HG02943 (cell line): ENCODE results near the gene SBK2.
"Not testable (repeated sequence)": the region's sequence is repeated elsewhere in the genome, so short reads cannot be mapped to it uniquely, and the experiment has no call there.

Experiments
- ATAC-seq: cut with Tn5 transposase; IDR thresholded peaks from one replicate; pipeline ENCODE4 v1.9.1; 2021; ENCODE audit warnings: mild to moderate bottlenecking, low read depth, moderate library complexity; ENCODE audit not compliant: unreplicated experiment

Gene SBK2

DNA sequence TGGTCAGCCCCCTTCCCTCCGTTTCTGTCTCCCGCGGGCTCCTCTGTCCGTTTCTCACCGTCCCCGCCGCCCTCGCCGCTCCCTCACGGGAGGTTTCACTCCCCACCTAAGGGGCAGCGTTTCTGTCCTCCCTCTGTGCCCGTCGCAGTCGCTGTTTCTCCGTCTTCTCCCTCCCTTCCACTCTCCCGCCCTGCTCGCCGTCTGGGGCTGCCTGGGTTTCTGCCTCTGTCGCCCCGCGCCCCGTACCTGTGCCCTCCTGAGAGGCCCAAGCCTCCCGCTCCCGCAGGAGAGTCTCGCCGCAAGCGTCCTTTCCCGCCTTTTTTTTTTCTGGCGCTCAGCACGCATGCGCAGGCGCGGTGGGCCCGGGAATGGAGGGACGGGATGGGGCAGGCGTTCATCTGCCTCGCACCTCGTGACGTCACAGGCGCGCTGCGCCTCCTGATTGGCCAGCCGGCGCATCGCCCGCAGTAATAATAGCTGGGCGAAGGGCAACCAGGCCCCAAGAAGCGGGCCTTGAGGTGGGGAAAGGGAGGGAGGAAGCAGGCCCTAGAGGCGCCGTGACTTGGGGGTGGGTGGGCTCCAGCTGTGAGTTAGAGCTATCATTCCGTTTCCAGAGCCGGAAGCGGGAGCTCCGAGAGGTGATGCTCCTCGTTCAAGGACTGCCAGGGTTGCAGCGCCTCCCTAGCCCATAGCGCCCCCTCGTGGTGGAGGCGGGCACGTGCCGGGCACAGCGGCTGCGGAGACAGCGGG, 33.3 kb downstream of the SBK2 start:
- ATAC-seq = peak; percentile 83

DNA sequence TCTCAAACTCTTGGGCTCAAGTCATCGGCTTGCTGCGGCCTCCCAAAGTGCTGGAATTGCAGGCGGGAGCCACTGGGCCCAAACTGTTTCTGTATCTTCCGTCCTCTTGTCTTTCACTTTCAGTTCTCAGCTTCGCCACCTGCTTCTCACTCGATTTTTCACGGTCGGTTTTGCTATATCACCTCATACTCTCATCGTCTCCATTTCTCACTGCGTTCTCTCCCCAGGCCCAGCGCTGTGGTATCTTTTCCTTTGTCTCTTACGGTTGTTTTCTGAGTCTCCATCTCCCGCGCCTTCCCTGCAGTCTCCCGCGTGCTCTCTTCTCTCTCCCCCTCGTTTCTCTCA, 33.8 kb downstream of the SBK2 start:
- no peak for ATAC-seq

DNA sequence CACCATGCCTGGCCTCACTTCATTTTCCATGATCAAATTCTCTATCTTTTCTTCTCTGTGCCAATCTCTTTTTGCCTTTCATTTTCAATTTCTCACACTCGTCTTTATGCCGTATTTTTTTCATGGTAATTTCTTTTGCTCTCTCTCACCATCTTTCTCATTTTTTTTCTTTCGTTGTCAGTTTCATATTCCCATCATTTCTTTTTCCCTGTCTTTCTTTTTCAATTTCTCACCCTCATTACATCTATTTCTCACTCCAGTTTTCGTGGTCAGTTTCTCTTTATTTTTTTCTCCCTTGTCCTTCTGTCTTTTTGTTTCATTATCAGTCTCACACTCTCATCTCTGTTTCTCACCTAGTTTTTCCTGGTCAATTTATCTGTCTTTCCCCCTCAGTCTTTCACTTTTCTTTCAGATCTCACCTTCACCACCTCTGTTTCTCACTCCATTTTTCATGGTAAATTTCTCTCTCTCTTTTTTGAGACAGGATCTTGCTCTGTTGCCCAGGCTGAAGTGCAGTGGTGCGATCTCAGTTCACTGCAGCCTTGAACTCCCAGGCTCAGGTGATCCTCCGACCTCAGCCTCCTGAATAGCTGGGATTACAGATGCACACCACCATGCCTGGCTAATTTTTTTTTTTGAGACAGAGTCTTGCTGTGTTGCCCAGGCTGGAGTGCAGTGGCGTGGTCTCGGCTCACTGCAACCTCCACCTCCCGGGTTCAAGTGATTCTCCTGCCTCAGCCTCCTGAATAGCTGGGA, 34.6 kb downstream of the SBK2 start:
- ATAC-seq = no peak

DNA sequence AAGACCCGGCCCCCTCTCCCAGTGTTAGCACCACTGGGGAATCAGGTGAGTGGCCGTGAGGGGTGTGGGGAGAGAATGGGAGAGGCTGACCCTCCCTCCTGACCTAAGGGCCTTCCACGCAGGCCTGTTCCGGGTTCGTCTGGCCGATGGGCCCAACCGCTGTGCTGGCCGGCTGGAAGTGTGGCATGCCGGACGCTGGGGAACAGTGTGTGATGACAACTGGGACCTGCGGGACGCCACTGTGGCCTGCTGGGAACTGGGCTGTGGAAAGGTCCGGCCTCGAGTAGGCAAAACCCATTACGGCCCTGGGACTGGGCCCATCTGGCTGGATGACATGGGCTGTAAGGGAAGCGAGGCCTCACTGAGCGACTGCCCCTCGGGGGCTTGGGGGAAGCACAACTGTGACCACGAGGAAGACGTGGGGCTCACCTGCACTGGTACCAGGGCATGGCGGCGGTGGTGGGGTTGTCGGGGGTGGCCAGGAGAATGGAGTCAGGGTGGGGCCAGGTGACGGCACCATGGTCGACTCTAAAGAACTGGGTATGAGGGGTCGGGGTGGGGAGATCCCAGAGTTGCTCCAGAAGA, 36.5 kb downstream of the SBK2 start:
- ATAC-seq = no peak

DNA sequence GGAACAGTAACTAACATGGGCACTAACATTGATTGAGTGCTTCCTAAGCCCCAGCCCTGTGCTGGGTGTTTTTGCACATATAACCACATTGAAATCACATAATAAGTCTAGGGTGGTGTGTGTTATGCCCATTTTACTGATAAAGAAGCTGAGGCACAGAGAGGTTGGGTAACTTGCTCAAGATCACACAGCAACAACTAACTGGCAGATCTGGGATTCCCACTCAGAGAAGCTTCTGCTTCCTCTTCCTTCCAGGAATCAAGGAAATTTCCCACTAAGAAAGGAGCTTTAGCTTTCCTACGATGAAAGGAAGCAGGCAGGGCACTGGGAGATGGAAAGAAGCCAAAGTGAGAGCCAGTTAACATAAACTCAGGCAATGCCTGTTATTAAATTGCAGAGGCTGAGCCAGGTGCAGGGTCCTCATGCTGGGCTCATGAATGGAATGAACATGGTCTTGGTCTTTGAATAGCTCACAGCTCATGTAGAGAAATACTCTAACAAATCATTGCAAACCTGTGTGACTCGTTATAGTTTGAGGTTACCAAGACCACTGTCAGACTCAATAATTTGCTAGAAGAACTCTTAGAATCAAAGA, 38.6 kb downstream of the SBK2 start:
- ATAC-seq = no peak

DNA sequence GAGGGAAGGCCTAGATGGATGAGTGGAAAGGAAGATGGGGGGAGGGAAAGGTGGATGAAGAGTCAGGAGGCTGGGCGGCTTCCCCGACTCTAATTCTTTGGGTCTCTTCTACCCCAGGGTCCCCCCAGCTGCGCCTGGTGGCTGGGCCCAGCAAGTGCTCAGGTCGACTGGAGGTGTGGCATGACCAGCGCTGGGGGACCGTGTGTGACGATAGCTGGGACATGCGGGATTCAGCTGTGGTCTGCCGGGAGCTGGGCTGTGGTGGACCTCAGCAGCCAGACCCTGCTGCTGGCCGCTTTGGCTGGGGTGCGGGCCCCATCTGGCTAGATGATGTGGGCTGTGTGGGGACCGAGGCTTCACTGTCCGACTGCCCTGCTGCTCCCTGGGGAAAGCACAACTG, 39.2 kb downstream of the SBK2 start:
- no peak for ATAC-seq

DNA sequence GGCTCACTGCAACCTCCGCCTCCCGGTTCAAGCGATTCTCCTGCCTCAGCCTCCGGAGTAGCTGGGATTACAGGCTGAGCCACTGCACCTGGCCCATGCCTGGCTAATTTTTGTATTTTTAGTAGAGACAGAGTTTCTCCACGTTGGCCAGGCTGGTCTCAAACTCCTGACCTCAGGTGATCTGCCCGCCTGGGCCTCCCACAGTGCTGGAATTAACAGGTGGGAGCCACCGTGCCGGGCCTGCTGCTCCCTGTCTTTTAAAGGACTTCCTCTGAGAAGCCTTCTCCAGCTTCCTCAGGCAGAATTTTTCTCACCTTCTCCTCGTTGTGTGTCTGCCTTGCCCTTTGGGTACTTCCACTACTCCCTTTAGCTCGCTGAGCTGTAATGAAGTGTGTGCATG, 40.1 kb downstream of the SBK2 start:
- not testable (repeated sequence) for ATAC-seq

DNA sequence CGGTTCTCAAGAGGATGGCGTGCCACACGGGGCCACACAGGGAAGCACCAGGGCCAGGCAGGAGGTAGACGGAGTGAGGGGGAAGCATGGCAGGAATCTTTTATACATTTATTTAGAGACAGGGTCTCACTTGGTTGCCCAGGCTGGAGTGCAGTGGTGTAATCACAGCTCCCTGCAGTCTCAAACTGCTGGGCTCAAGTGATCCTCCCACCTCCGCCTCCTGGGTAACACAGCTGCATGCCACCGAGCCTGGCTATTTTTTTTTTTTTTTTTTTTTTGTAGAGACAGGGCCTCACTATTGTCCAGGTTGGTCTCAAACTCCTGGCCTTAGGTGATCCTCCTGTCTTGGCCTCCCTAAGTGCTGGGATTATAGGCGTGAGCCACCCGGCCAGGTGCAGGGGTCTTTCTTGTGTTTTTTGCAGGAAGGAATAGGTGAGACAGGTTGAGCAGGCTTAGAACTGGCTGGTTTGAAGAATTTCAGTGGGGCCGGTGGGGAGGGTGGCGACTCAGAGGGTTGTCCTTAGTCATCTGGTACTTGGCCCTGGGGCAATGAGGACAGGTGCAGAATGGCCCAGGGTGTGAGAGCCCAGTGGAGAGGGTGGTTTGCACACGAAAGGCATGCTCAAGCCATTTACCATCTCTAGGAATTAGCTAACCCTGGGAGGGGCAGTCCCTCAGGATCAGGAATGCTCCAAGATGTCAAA, 41.1 kb downstream of the SBK2 start:
- no peak for ATAC-seq

DNA sequence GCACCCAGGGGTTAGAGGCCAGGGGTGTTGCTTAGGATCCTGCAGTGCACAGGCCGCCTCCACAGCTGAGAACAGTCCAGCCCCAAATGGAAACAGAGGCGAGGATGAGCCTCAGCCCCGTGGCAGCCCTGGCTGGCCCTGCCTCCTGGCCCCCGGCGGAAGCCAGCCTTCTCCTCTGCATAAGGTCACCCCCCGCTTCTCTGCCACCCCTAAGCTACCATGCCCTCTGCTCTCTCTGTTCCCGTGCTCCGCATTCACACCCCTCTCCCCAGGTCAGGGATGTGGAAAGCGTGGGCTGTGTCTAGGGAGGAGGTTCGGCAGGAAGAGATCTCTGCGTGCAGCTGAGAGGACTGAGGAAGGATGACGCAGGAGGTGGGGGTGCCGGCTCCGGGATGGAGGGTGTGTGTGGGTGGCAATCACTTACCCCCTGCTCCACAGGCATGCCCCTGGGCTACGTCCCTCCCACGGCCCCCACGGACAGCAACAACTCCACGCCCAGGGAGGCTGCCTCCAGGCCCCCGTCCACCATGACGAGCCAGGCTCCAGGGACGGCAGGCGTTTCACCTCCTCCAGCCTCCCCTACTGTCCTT, 42.7 kb downstream of the SBK2 start:
- no peak for ATAC-seq

DNA sequence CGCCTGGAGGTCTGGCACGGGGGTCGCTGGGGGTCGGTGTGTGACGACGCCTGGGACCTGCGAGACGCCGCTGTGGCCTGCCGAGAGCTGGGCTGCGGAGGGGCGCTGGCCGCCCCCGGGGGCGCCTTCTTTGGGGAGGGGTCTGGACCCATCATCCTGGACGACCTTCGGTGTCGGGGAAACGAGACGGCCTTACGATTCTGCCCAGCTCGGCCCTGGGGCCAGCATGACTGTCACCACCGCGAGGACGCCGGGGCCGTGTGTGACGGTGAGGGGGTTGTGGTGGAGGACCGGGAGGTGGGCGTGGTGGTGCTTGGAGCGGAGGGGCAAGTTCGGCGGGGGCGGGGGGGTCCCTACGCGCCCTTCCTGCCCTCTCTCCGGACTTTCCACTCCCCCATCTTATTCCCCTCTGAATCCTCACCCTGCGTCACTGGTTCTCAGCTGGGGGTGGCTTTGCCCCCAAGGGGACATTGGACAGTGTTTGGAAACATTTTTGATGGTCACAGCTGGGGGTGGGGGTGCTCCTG, 43.2 kb downstream of the SBK2 start:
- no peak for ATAC-seq

DNA sequence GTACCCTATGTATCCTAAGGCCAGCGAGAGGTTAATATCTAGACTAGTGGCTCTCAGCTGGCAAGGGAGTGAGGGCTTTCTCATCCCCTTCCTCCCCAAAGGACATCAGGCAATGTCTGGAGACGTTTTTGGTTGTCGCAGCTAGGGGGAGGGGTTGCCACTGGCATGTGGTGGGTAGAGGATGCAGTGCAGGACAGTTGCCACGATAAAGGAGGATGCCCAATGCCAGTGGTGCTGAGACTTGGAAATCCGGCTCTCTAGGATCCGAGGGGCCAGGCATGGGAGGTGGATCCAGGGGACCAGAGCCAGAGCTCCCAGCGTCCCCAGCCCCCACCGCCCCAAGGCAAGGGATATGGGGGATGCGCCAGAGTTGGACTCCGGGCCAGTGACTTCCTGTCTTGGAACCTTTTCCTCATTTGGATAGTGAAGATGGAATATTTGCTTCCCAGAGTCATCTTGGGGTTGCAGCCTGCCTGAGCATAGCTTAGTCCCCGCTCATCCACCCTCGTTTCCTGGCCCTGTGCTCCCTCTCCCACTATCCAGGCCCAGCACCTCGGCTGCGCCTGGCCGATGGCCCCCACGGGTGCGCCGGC, 43.8 kb downstream of the SBK2 start:
- no peak for ATAC-seq

DNA sequence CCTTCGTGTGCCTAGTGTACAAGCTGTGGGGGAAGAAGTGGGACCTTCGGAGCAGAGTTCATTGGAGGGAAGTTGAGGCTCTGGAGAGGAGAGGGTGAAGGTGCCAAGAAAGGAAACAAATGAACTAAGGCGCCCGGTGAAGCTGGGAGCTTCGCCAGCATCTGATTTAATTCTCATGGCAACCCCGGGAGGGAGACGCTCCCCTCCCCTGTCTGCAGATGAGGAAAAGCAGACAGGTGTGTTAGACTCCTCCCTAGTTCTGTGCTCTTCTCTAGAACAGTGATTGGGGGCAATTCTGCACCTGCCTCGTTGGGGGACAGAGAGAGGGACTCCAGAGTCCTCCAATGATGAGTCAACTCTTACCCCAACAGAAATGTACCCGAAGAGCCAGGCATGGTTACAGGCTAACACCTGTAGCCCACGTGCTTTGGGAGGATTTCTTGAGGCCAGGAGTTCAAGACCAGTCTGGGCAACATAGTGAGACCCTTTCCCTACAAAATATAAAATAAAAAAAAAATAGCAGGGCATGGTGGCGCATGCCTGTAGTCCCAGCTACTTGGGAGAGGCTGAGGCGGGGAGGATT, 44.5 kb downstream of the SBK2 start:
- no peak for ATAC-seq

DNA sequence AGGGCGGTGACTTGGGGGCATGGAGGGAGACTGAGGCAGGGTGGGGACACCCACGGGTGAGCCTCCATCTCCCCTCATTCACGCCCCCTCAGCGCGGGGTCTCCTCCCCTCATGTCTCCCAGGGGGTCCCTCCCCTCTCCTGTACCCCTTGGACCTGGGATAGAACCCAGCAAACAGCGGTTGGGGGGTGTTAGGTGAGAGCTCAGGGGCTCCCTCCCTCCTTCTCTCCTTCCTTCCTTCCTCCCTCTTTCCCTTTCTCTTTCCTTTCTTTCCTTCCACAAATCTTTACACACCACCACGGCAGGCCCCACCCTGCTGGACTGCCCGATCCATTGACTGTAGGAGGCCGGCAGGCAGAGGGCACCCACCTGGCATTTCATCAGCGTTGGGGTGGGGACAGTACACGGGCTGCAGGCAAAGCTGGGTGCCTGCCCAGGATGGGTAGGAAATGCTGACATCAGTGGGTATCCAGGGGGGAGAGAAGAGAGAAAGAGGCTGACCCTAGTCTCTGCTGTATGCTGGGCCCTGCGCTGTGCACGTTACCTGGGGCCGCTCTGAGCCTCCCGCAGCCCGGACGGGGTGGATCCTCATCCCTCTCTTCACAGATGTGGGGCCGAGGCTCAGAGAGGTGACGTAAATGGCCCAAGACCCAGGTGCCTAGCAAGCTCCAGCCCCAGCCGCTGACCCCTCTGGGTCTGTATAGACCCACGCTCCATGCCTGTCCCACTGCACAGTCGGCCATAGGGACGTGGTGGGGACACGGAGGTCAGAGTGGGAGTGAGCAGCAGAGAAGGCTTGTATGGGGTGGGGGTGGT, 45.2 kb downstream of the SBK2 start:
- ATAC-seq = no peak

DNA sequence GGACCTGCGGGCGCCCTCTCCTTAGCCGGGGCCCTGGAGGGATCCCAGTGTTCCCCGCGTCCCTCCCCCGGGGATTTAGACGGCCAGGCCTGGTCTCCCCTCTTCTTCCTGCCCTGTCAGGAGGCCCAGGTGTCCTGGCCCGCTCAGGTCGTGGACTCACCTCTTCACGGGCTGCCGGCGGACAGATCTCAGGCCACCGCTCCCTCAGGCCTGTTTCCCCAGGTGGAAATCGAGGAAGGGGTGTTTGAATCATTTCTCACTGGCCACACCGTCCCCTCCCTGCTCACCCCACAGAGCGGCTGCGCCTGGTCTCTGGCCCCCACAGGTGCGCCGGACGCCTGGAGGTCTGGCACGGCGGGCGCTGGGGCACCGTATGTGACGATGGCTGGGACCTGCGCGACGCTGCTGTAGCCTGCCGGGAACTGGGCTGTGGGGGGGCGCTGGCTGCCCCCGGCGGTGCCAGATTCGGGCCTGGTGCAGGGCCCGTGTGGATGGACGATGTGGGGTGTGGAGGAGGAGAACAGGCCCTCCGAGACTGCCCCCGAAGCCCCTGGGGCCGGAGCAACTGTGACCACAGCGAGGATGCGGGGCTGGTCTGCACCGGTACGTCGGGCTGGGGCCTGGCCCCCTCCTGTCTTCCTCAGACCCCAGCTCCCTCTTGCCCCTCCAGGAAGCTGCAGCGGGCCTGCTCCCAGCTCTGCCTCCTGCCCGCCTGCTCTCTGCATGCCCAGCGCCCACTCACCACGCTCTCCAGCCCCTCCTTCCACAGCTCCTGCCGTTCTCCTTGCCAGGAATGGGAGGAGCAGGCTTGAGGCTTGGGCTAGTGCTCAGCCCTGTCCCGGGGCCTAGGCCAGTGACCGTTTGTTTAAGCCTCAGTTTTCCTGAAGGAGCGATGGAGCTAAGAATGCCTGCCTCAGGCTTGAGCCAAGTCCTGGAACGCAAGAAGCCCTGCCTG, 46.2 kb downstream of the SBK2 start:
- ATAC-seq = no peak

DNA sequence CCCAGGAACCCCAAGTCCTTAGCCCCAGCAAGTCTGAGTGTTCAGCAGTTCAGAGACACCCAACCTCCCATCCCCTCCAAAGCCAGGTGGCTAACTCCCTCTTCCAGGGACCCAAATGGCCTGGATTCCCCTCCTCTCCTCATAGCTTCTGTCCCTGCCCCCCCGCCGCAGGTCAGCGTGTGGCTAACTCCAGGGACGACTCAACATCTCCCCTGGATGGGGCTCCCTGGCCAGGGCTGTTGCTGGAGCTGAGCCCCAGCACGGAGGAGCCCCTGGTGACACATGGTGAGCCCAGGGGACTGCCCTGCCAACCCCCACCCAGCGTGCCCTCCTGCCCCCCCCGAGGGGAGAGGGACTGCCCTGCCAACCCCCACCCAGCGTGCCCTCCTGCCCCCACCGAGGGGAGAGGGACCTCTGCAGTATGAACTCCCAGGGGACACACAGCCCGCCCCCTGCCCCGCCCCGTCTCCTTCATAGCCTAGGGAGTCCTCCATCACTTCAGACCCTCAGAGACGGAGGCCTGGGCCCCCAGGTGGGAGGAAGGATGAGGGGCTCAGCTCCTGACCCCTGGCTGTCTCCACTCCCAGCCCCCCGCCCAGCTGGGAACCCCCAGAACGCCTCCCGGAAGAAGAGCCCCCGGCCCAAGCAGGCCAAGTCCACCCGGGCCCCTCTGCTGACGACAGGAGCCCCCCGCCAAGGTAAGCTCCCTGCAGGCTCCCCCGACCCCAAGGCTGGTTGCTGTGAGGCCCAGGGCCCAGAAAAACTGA, 47.0 kb downstream of the SBK2 start:
- no peak for ATAC-seq

DNA sequence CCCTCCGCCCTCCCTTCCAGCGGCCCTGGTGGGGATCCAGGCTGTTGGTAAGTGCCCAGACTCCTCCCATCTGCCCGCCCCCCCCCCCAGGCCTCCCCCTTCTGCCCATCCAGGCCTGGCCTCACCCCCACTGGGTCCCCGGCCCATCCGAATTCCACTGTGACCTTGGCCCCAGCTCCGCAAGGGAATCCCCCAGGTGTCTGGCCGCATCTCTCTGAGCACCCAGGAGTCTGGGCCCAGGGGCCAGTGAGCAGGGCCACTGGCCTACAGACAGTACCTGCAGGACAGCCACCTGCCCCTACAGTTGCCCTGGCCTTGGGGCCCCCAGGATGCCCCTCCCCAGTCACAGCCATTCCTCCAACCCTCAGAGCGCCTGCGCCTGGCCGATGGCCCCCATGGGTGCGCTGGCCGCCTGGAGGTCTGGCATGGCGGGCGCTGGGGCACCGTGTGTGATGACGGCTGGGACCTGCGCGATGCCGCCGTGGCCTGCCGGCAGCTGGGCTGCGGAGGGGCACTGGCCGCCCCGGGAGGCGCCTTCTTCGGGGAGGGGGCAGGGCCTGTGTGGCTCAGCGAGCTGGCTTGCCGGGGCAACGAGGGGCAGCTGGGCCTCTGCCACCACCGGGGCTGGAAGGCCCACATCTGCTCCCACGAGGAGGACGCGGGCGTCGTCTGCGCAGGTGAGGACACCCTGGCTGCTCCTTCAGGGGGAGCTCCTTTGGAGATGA, 47.8 kb downstream of the SBK2 start:
- no peak for ATAC-seq
